AG20443 (cell line): ENCODE results near the gene GBX1.

ENCODE experiments used
- DNase-seq: peaks from one replicate; pipeline ENCODE4 v3.0.0; 2012; ENCODE audit warnings: low spot score, mixed read lengths

GBX1 gene

GRCh38 chr7:151173386-151174245, 6.1 kb upstream of the GBX1 start:
- DNase-seq, result no peak

DNA sequence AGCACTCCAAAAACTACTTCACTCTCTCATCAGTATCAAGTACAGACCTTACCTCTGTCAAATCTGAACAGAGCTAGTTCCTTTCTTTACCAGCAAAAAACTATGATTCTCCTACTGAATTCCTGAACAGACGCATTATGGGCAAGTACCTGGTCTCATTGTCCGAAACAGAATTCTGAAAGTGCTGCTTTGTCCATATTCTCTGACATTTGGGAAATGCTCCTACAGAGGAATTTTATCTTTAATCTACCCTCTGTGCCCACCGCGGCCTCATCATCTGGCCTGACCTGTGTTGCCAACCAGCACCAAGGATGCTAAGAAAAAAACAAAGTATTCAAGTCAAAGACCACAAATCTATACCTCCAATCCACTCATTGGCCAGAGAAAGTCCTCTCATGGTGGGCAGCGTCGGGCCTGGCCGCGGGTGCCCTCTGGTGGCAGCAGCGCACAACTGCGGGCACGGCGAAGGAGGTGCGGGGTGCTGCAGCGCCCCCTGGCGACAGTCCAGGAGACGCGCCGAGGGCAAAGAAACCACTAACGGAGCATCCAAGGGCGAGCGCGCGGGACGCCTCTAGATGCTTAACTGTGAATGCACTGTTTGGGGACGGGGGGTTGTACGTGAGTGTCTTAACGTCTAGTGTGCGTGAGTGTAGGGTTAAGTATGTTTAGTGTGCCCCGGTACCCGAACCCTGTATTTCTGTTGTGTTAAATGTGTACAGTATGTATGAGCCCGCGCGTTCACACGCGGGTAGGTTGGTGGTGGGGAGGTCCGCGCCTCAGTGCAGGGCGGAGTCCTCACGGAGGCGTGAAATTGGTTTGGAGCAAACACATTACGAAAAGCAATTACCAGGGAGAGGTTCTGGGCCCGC, 5.0 kb upstream of the GBX1 start:
- DNase-seq, result peak; percentile 95

DNA sequence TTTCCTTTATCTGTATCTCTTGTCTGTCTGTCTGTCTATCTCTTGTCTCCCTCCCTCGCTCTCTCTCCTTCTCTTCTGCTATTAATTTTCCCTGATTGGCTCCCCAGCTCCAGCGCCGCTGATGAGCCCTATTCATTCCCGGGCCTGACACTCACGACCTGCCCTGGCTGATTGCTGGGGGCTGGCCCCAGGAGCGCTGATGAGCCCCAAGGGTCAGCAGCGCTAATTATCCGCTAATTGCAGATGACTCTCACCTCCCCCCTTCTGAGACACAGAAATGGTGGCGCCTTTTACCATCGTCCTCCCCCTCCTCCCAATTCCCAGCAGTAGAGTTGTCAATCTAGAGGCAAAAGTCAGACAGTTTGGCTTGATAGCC, 1.3 kb upstream of the GBX1 start:
- no peak for DNase-seq

GRCh38 chr7:151168003-151168786, 701 bp upstream of the GBX1 start:
- peak; percentile 70 for DNase-seq

DNA sequence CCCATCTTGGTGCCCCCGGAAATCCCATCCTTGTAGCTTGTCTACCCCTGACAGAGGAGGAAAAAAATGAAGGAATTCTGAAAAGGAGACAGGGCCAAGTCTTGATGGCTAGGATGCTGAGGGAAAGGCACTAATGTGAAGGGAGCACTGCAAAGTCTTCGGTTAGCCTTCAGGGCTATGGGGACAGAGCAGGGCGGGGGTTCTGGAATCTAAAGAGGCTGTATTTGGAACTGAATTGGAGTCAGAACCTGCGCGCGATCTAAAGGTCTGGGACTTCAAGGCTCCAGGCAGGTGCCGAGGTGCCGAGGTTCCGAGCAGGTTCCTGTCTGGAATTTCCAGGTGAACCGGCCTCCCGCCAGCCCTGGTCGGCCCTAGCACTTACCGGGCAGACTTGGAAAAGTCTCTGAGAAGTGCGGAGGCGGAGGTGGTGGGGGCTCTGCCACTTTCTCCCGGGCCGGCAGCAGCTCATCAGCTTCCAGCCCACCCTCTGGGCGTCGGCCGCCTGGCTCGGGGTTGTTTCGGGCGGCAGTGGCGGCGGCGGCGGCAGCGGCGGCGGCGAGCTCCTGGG, 781 bp downstream of the GBX1 start:
- DNase-seq, result no peak

DNA sequence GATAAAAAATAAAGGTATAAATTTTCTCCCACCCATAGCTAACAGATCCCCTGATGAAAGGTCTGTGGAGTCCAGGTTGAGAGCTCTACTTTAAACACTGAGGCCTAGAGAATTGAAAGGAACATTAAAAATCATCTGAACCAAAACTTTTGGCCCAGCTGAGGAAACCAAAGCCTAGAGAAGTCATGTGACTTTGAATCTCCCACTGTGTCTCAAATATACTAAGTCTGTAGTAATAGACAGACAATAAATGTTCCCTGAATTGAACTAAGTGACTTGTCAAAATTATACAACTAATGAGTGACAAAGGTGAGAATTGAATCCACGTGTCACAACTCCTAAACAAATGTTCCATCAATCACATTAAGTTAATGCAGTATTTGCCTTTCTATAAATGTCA, 5.7 kb downstream of the GBX1 start:
- no peak for DNase-seq

DNA sequence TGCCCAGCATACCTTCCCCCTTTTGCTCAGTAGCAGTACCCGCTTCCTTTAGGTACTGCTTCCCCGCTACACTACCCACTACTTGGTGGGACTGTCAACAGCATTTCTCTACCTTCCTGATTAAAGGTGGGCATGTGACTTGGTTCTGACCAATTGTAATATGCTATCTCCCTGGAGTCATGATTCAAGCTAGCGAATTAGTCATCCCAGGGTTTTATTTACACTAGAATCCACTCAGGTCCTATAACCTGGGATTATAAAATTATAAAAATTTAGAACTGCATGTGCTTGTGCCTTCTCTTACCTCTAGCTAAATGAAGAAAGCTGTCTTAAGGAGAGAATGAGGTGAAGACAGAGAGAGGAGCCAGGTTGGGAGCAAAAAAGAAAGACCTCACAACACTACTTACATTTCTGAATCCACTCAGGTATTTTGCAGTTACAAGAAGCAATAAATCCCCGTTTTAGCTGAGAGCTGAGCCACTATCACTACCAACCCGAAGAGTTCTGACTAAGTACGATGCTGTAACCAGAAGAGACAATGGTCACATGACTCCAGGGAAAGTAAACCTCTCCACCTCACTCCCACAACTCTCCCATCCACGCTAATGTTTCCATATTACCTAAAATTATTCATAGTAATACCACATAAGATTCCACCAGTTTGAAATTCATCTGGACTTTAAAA, 9.7 kb downstream of the GBX1 start:
- no peak for DNase-seq

DNA sequence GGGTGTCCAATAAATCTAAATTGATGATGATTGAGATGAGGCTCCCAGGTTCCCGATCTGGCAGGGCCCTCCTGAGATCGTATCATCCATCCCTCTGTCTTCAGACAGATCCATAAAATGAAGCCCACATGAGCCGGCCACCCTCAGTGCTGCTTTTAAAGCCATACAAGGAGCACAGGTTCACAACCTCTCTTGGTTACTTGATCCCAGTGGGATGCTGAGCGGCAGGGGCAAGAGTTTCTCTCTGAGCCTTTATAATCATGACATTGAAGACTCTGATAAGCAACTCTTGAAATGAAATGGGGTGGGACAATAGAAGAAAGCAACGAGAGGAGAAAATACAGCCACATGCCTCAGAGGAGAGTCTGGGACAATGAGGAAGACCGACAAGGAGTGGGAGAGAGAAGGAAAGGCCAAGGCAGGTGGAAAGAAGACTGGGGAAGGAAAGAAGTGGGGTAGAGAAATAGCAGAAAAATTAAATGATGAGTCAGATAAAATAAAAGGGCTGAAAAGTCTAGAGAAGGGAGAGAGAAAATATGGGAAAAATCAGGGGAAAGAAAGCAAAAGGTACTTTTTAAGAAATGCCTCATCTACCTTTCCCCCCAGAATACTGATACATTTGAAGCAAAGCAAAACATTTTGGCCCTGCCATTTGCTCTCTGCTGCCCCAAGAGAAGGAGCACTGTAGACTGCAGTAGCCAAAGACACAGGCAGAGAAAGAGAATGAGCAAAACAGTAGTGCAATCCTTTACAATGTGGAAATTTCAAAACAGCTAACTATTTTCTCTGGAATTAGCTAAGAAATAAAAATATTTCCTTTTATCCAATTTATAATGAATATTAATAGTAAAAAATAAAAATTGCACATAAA, 14.6 kb downstream of the GBX1 start:
- no peak for DNase-seq

DNA sequence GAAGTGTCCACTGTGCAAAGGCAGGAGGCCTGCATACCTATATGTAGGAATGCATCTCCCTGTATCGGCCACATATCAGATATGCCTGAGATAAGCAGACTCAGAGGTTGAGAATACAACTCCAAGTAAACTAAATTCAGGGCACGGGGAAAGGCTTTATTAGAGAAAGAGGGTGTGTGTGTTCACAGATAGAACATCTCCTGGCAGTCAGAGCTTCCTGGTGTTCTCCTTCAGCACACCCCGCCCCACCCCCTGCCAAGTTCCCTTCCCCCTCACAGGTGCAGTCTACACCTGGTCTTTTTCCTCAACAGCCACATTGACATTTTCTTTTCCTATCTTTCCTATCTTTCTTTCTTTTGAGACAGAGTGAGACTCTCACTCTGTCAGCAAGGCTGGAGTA, 17.1 kb downstream of the GBX1 start:
- no peak for DNase-seq

DNA sequence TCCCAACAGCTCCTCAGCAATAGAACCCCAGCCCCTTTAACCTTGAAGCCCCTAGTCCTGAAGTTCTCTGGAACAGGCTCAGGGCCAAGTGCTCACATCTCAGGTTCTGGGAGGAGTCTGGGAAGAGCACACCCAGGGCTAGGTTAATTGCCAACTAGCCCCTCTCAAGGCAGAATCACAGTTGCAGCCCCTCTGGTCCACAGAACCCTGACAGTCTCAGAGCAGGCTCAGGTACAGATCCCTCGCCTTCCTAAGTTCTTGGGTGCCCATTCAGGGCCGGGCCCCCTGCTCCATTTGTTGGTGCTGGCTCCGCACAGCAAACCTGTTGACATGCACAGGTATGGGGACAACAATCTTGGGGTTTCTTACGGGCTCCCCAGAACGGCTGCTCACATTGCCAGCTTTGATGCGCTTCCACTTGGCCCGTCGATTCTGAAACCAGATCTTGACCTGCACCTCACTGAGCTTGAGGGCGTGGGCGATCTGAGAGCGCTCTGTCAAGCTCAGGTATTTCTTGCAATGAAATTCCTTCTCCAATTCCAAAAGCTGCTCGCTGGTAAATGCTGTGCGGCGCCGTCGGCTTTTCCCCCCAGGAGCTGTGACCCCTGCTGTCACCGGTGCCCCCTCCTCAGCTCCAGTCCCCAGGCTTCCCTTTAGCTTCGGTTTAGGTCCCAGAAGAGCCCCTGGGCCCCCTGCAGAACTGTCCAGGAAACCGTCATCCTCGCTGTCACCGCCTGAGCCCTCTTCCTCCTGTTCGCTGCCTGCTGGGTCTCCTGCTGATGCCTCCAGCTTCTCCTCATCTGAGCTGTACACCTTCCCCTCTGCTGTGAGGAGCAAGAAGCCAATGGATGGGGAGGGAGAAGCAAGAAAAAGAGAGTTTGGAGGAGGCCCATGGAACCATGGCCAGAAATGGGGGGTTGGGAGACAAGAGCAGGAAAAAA, 18.9 kb downstream of the GBX1 start:
- no peak for DNase-seq

- no peak for DNase-seq
Observed at GRCh38 chr7:151146761-151147160, 20.7 kb downstream of the GBX1 start.

GRCh38 chr7:151144387-151144786, 23.1 kb downstream of the GBX1 start:
- DNase-seq, result no peak

GRCh38 chr7:151143261-151144015, 24.1 kb downstream of the GBX1 start:
- no peak for DNase-seq

- DNase-seq, result no peak
Observed at GRCh38 chr7:151142686-151143040, 24.8 kb downstream of the GBX1 start.

DNA sequence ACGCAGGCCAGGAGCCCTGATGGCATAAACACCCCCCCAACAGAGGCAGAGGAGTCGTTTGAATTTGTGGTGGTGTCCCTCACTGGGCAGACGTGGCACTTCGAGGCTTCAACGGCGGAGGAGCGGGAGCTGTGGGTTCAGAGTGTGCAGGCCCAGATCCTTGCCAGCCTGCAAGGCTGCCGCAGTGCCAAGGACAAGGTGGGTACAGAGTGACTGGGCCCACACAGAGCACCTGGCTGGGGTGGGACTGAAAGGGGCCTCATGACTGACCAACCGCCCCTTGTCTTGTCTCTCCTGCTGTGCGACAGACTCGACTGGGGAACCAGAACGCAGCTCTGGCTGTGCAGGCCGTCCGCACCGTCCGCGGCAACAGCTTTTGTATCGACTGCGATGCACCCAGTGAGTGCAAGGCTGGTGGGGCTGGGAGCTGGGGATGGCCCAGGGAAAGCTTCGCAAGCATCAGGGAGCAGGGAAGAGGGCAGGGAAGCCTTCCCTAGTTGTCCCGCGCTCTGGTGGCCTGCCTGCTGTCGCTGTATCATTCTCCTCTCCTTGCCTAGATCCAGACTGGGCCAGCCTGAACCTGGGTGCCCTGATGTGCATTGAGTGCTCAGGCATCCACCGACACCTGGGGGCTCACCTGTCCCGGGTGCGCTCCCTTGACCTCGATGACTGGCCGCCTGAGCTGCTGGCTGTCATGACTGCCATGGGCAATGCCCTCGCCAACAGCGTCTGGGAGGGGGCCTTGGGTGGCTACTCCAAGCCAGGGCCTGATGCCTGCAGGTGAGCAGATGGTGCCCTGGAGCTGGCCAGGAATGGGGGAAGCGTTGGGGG, 25.4 kb downstream of the GBX1 start:
- DNase-seq, result no peak

DNA sequence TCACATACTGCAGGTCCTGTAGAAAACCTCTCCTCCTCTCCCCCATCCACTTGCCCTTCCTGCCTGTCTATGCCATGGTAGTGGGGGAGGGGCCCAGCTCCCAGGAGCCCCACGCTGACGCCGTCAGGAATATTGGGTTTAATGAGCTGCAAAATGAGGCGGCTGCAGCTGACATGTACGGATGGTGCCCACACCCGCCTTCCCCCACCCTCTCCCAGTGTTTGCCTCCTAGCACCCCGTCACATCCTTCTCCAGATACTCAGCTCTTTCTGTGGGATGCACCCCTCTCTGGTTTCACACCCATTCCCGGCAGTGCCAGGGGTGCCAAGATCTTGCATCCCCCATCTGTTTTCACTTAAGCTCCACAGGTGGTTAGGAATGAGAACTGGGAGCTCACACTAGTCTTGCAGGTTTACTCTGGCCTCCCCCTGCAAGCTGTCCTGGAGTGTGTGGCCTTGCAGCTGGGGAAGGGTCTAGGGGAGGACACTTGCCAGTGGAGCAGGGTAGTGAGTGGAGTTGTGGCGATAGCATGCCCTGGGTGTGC, 26.1 kb downstream of the GBX1 start:
- no peak for DNase-seq

- no peak for DNase-seq
Observed at GRCh38 chr7:151140826-151141225, 26.7 kb downstream of the GBX1 start.
